ENCODE results near the gene ZNF491.

DNA sequence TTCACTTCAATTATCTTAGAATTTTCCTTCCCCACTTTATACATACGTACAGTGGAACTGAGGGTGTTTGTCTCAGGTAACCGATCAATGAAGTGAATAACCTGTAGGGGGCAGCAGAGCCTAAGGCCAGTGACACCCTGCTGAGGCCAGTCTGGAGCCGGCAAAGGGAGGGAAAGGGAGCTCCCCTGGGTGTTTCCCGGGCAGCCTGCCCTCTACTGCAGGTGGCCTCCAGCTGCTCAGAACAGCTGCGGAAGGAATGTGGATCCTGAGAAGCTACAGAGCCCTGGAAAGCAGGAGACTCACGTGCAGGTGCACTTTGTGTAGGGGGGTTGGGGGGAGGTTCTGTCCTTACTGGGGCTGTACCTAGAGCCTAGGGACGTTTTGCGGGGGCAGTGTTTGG lies 832 bp upstream of the ZNF491 start:
- TF ChIP-seq MAX (IDR thresholded peaks at IDR 0.05) = peak; percentile 68
- TF ChIP-seq FOXM1 (IDR thresholded peaks at IDR 0.05; ENCODE audit: borderline replicate concordance, low read depth) = no peak
- TF ChIP-seq TCF12 (IDR thresholded peaks at IDR 0.05; ENCODE audit: low read depth) = peak; percentile 90
- TF ChIP-seq TEAD4 (IDR thresholded peaks at IDR 0.05) = peak; percentile 72
- peak; percentile 86 for TF ChIP-seq RAD21 (IDR thresholded peaks at IDR 0.05; ENCODE audit: low read depth)
- no peak for TF ChIP-seq CREB1 (IDR thresholded peaks at IDR 0.05; ENCODE audit: low read depth)
